GM19468 (cell line): ENCODE data around the gene LMOD3.

Experiments
- ATAC-seq: cut with Tn5 transposase; IDR thresholded peaks from one replicate; pipeline ENCODE4 v1.9.1; 2021; ENCODE audit warnings: mild to moderate bottlenecking, moderate library complexity, moderate number of reproducible peaks; ENCODE audit not compliant: unreplicated experiment; ENCODE audit errors: extremely low read depth

LMOD3 gene

DNA sequence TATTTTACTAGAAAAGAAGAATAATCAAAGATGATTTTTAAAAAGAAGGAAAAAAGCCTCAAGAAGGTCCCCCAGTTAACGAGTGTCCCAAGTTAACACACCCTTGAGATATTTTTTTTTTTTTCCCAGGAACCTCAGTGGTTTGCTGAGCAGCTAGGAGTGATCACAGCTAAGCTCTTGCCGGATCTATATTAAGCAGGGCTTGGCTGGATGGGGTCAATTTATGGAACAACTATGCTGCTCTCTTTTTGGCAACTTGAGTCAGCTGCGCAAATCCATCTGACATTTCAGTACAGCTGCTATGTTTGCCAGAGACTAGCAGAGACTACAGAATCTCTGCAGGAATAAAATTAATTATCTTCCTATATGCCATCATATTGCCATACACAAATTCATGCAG lies at the start of gene LMOD3:
LMOD3 (minus strand) TSS at position 193 of the 400 bp plus-strand sequence. CDS start 209 bp downstream, outside the sequence.
- no peak for ATAC-seq

DNA sequence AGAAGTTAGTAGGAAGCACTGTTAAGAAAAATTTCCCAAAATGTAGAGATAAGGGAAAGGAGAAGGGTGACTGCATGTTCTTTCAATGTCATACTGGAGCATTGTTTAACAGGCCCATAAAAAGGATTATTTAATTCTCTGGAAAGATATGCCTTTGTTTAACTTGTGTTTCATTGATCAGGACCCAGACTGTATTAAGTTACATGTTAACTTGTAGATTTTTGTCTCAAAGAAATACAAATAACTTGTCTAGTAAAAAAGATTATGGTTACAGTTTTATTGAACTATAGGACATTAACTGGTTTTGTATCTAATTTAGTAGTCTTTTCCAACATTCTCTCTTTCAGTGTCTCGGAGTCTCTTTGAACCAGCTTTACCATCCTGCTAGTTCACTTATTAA lies 49.7 kb upstream of the LMOD3 start:
- ATAC-seq: no peak

DNA sequence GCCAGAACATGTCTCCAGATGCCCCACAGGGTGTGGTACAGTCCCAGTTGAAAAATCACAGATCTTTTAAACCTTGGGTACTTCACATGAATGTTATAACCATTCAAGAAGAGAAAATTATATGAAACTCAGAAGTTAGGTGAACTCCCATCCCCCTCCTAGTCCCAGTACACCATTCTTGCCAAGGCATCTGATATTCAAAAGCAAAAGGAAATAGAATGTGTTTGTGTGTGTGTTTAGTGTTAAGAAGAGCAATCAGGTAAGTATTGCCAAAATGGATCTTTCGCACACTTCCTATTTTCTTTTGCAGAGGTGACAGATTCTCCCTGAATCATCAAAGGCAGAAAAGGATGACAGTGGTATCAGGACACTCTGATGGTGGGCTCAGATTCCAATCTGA lies 44.1 kb upstream of the LMOD3 start:
- no peak for ATAC-seq

DNA sequence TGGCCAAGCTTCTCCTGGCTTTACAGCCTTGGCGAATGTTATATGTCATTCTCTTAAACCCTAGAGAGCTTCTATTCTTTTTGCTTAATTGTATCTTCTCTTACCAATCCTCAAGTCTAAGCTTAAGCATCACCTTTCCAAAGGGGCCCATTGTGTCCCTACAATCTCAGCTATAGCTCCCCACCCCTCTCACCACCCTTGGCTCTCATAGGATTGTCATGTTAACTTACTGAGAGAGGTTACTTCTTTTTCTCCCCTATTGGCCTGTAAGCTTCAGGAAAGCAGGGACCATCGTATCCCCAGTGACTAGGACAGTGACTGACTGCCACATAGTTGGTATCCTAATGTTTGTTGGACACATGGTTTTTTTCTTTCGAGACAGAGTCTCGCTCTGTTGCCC lies 43.3 kb upstream of the LMOD3 start:
- ATAC-seq: no peak

DNA sequence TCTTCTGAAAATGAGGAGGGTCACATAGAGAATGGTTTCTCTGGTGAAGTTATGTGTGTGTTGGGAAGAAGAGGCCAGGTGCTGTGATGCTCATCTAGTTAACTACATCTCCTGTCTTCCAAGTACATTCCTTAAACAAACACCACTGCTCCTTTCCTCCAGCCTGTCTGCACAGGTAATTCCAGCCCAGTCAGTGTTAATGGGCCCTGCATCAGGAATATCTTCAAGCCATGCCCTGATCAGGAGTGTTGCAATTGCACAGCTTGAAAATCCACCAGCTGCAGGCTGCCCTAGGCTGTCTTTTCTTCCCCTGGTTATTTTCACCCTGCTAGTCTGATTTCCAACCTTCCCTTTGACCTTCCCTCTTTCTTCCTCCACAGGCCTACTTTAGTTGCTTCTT lies 41.9 kb upstream of the LMOD3 start:
- ATAC-seq: no peak

DNA sequence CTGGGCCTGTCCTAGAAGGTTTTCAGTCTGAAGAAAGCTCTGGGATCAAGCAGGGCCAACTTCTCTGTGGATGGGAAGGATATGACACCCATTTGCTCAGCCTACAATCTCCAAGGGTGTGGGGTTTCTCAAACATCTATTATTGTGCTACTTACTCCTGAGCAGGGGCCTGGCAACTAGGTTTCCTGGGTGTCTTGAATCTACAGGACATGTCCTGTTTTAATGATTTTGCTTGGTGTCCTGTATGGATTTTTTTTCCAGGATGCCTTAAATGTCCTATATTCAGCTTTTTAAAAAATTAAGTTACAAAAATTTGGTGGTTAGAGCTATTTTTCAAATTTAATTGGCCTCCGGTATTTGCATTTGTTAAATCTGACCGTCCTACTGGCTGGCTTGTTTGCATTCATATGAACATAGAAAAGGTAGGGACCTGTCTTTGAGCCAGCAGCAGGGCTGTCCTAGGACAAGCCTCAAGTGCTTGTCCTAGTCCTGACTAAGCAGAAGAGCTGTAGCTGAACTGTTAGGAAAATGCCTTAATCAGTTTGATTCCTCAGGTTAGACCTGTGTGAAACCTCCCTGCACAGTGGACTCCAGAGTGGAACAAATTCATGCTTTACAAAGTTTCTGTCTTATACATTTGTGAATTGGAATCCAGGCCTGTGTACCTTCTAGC lies 40.0 kb upstream of the LMOD3 start:
- ATAC-seq: no peak

DNA sequence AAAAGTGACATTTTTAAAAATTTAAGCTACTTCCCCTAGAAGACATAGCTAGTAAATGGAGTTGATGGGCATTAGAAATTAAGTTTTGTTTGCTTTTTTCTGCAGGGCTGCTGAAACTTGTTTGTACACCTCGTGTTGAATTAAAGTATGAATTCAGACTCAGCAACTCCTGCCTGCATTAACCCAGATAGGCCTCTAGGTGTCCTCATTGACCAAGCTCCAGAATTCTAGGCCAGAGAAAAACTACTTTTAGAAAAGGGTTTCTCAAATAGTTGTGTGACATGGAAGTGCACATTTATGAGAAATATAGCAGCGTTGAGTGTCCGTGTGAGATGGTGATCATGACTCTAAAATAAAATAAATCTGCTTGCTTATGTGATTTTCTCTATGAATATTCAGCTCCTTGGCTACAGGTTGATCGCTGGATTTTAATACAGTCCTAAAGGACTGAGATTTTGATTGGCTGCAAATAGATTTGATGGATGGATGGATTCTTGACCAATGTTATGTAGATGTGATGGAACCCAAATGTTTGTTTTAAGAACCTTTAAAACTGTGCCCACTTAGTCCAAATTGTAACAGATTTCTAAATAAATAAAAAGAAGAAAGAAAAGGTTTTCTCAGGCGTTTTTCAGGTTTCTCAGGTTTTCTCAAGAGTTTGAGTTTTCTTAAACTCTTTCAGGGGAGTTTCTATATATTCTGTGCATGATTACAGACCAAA lies 39.4 kb upstream of the LMOD3 start:
- ATAC-seq: peak; percentile 46

DNA sequence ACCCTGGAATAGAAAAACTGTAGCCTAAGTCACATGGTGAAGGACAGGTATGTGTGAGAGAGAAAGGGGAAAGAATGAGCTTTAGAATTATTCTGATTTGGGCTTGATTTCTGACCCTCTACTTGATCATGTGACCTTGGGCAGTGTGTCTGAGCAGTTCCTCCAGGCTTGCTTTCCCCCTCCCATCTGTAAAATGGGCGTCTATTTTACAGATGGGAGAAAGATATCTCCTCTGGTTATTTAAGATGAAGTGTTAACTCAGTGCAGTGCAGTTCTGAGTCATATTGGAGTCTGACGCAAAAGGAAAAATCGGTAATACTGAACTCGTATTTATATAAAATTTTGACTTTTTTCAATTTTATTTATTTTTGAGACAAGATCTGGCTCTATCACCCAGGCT lies 38.1 kb upstream of the LMOD3 start:
- no peak for ATAC-seq

DNA sequence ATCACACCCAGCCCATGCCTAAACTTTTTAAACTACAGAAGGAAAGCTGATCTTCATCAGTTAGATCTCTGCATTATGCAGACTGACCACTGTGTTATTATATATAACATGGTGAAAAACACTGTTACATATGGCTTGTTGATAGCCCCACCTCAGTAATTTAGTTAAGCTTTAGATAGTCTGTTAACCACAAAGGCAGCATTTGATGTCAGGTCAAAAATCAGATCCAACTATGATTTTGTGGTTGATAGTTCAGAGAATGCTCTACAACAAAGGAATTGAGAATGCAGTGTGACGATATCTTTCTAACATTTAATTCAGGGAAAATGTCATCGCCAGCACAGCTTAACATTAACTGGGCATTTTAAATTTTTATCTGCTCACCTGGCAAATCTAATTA lies 37.7 kb upstream of the LMOD3 start:
- no peak for ATAC-seq

DNA sequence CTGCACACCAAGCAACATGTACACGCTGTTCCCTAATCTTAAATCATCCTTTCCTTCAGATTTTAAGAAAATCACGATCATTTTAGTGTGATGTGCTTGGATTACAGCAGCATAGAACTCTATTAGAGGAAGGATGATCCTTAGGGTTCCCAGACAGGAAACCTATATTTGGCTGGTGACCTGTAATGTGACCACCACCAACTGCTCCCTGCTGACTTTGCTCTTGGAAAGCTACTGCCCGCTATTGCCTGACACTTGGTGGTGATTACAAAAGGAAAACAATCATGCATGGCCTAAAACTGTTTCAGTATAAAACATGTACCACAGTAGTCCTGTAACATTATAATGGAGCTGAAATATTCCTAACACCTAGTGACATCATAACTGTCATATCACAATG lies 27.2 kb upstream of the LMOD3 start:
- ATAC-seq: no peak

DNA sequence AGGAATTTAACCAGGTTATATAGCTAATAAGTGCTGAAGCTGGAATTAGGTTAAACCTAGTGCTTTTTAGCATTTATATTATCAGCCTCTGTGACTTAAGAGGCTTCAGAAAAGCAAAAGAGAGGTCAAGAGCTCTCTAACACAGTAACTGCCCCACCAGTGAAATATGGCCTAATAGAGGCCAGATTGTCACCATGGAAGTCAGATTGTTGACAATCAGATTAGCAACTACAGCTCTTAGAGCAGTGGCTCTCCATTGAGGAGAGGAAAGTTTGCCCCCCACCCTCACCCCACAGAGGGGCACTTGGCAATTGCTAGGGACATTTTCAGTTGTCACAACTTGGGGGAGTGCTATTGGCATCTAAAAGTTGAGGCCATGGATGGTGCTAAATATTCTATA lies 23.3 kb upstream of the LMOD3 start:
- no peak for ATAC-seq

DNA sequence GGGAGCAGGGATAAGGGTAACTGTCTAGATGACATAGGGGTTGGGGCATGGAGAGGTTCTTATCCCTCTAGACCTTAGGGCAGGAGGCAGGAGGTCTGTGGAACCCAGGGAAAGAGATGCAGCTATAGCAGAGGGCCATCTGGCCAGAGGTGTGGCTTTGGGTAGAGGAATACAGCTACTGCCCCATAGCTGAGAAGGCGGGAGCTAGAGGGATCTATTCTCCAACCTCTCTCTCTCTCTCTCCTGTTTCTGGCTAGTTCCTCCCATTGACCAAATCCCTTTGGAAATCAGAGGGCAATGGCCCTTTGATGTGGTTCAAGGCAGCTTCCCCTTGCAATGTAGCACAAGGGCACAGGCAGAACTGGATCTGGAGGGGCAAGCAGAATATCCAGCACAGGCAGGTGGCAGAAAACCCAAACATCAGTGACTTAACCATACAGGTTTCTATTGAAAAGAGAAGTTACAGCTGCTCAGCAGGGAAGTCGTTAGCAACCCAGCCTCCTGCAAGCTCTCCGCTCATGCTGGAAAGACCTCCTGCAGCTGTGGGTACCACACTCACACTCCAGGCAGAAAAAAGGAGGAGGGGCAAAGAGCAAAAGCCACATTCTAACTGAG lies 22.3 kb upstream of the LMOD3 start:
- ATAC-seq: no peak

DNA sequence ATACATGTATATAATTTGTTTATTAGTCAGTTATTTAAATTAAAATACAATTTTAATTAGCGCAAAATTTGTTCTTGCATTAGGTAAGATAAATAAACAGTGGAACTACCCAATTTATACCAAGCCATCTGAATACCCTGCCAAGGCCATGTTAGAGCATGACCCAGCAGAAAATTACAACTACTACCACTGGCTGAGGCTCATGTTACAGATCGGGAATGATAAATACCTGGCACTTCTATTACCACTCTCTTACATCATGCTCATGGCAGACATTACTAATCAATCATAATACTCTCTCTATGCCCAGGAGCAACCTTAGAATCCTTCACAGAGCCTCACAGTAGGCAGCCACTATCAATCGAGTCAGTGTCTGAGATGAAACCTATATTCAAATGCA lies 21.2 kb upstream of the LMOD3 start:
- ATAC-seq: no peak

DNA sequence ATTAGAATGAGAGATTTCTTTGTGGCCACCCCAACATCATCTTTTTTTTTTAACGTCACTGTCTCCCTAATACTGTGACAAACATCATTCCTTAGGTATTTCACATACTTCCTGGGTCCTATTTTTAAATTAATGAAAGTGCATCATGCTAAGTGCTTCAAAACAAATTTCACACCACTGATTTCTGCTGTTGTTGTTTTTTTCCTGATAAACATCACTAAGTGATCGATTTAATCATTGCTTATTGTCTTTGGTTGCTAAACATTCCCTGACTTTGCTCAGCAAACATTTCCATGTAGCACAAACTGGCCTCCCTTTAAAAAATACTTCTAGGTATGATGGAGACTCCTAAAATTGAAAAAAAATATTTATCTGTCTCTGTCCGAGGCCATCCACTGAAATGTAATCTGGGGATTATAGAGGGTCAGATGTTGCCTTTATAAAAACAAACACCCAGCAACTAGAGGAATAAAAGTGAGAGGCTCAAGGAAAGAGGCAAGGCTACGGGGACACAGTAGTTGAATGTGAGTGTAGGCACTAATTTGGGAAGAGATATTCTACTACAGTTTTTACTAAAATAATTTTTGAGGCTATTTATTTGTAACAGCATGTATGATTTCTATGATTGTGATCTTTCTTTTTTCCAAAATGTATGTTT lies 20.5 kb upstream of the LMOD3 start:
- ATAC-seq: no peak

DNA sequence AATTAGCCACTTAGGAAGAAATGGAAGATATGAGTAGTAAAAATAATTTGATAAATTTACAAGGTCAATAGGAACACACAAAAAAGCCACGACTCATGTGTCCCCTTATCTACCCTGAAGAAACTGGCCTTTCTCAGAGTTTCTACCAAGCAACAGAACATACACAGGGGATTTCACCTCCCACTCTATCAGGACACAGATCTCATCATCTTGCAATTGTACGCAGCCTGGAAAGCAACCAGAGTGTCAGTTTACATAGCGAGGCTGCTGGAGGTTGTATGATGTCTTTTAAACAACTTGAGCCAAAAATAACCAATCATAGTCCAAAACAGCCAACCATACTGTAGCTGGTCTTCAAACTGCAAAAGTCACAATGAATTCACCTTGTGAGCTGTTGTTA lies 19.7 kb upstream of the LMOD3 start:
- no peak for ATAC-seq

DNA sequence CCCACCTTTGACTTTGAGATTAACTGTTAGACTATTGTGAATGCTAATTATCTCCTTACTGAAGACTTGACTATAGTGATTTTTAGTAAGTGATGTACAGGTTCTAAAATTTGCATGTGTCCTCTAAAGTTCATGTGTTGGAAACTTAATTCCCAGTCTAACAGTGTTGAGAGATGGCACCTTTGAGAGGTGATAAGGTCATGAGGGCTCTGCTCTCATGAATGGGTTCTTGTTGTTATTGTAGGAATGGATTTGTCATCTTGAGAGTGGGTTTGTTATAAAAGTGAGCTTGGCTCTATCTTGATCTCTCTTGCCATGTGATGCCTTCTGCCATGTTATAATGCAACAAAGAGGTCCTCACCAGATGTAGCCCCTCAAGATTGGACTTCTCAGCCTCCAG lies 18.9 kb upstream of the LMOD3 start:
- no peak for ATAC-seq

DNA sequence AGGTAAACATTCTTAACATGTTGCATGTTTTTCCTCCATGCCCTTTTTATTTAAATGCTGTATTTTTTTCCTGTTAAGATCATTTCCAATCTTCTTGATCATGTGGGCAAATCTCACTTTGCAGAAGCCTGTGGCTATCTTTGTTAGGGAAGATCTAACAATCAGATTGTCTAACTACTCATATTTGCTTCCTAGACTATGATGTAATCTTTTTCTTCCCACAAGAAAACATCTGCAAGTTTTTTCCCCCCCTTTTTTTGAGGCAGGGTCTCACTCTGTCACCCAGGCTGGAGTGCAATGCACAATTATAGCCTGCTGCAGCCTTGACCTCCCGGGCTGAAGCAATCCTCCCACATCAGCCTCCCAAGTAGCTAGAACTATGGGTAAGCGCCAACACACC lies 15.0 kb upstream of the LMOD3 start:
- no peak for ATAC-seq

DNA sequence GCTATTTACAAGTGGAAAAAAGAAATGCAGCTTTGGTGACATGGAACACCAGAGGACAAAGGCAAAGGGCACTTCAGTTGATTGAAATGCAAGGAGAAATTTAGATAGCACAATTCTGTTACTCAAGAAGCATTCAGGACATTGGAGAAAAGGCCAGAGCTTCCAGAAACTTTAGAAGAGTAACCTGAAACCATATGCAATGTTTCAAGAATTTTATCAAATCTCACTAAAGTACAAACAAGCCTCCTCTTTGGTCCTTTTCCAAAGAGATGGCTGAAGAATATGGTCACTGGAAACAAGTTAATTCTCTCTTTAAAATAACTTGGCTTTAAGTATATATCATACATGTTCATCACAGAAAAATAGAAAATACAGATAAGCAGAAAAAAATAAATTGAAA lies 14.6 kb upstream of the LMOD3 start:
- no peak for ATAC-seq

DNA sequence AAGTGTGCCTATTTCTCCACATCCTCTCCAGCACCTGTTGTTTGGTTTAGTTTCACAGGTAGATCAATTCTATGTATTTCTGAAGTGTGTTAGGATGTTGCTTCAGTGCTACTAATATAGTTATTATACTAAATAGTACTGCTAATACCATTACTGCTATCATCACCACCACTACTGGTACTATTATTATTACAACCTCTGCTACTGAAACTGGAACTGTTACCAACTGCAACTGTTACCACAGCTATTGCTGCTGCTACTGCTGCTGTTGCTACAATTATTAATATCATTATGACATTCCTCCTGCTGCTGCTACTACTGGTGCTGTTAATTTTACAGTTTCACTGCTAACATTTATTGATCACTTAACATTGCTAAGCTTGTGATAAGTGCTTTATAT lies 8.3 kb upstream of the LMOD3 start:
- peak; percentile 73 for ATAC-seq

DNA sequence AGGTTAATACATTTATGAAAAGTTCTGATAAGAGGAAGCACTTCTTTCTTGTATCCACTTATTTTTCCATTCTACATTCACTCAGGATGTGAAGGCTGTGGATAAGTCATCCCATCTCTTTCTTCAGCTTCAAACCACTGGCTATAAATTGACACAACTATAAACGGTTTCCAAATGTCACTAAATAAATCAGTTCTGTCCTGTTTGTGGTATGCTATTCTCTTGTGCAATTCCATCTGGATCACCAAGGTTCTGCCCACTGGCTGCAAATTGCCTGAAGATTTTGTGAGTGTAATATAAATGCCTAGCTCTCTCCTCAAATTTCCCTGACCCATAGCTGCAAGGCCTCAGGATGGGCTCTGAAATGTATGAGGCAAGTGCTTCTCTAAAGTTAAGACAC lies 7.1 kb upstream of the LMOD3 start:
- no peak for ATAC-seq

DNA sequence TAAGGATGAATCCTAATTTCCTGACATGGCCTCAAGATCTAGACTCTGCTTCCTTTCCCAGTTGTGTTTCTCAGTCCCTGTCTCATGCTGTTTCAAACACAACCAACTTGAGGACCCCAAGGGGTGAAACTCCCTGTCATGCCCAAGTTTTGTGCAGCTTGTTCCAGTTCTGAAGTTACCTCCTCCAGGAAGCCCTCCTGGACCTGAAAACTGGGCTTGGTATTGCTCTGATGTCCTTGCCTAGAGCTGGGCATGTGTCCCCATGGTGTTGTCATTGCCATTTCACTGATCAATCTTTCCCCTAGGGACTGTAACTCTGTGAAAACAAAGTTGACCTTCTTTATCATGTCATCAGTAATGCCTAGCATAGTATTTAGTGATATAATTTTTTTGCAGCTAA lies 6.1 kb upstream of the LMOD3 start:
- no peak for ATAC-seq
